CD14-positive monocyte (primary cell): ENCODE data around the gene SLAMF7. TPM values are rescaled to one million over a fixed set of nuclear protein-coding genes. Genes with fewer than 3 reads are reported as not detected.

Experiments
- DNase-seq, 3 donors: peaks; one replicate each; pipeline ENCODE4 v3.0.0-alpha.2; 2011 to 2022
- H2AFZ ChIP-seq: 2 replicates; pipeline ENCODE4 v1.6.0; 2012; ENCODE audit warnings: mild to moderate bottlenecking, low read depth, low read length, inconsistent platforms; ENCODE audit not compliant: insufficient read depth, poor library complexity, severe bottlenecking
- H3K27ac ChIP-seq, 2 donors: 1 replicate in 1 of 2; 2 replicates in 1 of 2; pipeline ENCODE4 v1.5.1; 2012 to 2013; ENCODE audit warnings: low read length in 2 of 2, control low read depth in 1 of 2, inconsistent platforms in 1 of 2, low read depth in 1 of 2, mild to moderate bottlenecking in 1 of 2
- H3K27me3 ChIP-seq, 2 donors: one replicate each; pipeline versions ENCODE4 v1.6.0 to v1.6.1; 2011 to 2013; ENCODE audit warnings: low read length in 2 of 2; ENCODE audit not compliant: control insufficient read depth in 2 of 2, insufficient read depth in 2 of 2
- H3K36me3 ChIP-seq, 2 donors: replicated peaks in 1 of 2; 1 replicate in 1 of 2; 2 replicates in 1 of 2; pipeline versions ENCODE4 v1.5.1 to v1.6.1; 2012 to 2013; ENCODE audit warnings: low read length in 2 of 2, control low read depth in 1 of 2, inconsistent platforms in 1 of 2, mild to moderate bottlenecking in 1 of 2; ENCODE audit not compliant: insufficient read depth in 2 of 2, control insufficient read depth in 1 of 2
- H3K4me1 ChIP-seq, 2 donors: 1 replicate in 1 of 2; 2 replicates in 1 of 2; pipeline versions ENCODE4 v1.5.1 to v1.6.1; 2012 to 2013; ENCODE audit warnings: low read length in 2 of 2, control low read depth in 1 of 2, inconsistent platforms in 1 of 2, mild to moderate bottlenecking in 1 of 2, moderate library complexity in 1 of 2; ENCODE audit not compliant: insufficient read depth in 2 of 2, control insufficient read depth in 1 of 2
- H3K4me2 ChIP-seq: replicated peaks from 2 replicates; pipeline ENCODE3; 2012; ENCODE audit warnings: low read length, moderate library complexity, mild to moderate bottlenecking; ENCODE audit not compliant: poor library complexity, severe bottlenecking; ENCODE audit errors: extremely low read depth
- H3K4me3 ChIP-seq, 3 experiments: fragments of 200-600 bp in 1 of 3; sonication (generic) in 1 of 3; replicated peaks in 1 of 3; 1 replicate in 2 of 3; 2 replicates in 1 of 3; pipeline ENCODE4 v1.5.1; 2011 to 2013; ENCODE audit warnings: low read length in 3 of 3, mild to moderate bottlenecking in 3 of 3, control low read depth in 2 of 3, low read depth in 2 of 3, inconsistent platforms in 1 of 3, moderate library complexity in 1 of 3
- H3K79me2 ChIP-seq: 2 replicates; pipeline ENCODE4 v1.6.0; 2012; ENCODE audit warnings: mild to moderate bottlenecking, control low read depth, inconsistent platforms, low read length, moderate library complexity; ENCODE audit not compliant: insufficient read depth
- H3K9ac ChIP-seq: 2 replicates; pipeline ENCODE4 v1.6.0; 2017; ENCODE audit warnings: low read length, mild to moderate bottlenecking; ENCODE audit not compliant: insufficient read depth, poor library complexity, severe bottlenecking
- H3K9me3 ChIP-seq, 2 donors: replicated peaks in 1 of 2; 1 replicate in 1 of 2; 2 replicates in 1 of 2; pipeline versions ENCODE4 v1.5.1 to v1.6.1; 2012 to 2013; ENCODE audit warnings: low read length in 2 of 2, control low read depth in 1 of 2; ENCODE audit not compliant: control insufficient read depth in 1 of 2, insufficient read depth in 1 of 2
- H4K20me1 ChIP-seq: 2 replicates; pipeline ENCODE4 v1.6.0; 2012; ENCODE audit warnings: mild to moderate bottlenecking, low read length, control low read depth, moderate library complexity; ENCODE audit not compliant: insufficient read depth
- H3K27ac Mint-ChIP-seq, 7 donors: one replicate each; pipeline ENCODE4 v1.8.0; 2020; ENCODE audit warnings: mild to moderate bottlenecking in 7 of 7, mixed read lengths in 7 of 7, moderate library complexity in 6 of 7, inconsistent platforms in 2 of 7
- H3K27me3 Mint-ChIP-seq, 3 donors: one replicate each; pipeline ENCODE4 v1.8.0; 2021 to 2022; ENCODE audit warnings: low read depth in 3 of 3, mild to moderate bottlenecking in 3 of 3, mixed read lengths in 3 of 3, moderate library complexity in 3 of 3, inconsistent platforms in 1 of 3
- H3K36me3 Mint-ChIP-seq, 2 donors: one replicate each; pipeline ENCODE4 v1.8.0; 2020; ENCODE audit warnings: mixed read lengths in 2 of 2, inconsistent platforms in 1 of 2, mild to moderate bottlenecking in 1 of 2
- H3K4me1 Mint-ChIP-seq: one replicate; pipeline ENCODE4 v1.8.0; 2020; ENCODE audit warnings: mild to moderate bottlenecking, mixed read lengths
- H3K4me3 Mint-ChIP-seq, 2 donors: one replicate each; pipeline ENCODE4 v1.8.0; 2020; ENCODE audit warnings: mild to moderate bottlenecking in 2 of 2, mixed read lengths in 2 of 2, moderate library complexity in 1 of 2
- H3K9me3 Mint-ChIP-seq, 7 donors: one replicate each; pipeline ENCODE4 v1.8.0; 2020 to 2022; ENCODE audit warnings: mixed read lengths in 7 of 7, mild to moderate bottlenecking in 6 of 7, moderate library complexity in 6 of 7, inconsistent platforms in 2 of 7
- CTCF ChIP-seq: fragments of 200-600 bp; IDR thresholded peaks from one replicate; pipeline ENCODE4 v1.8.0; 2022; ENCODE audit warnings: antibody characterized with exemption, mild to moderate bottlenecking
- WGBS: methylation state at CpG from one replicate; pipeline ENCODE4 v1.1.5; 2013; ENCODE audit warnings: missing lambda C conversion rate; ENCODE audit not compliant: insufficient coverage; 5-methylcytosine and 5-hydroxymethylcytosine counted together
- intact Hi-C, 2 donors: fragments of 100-400 bp; cut with micrococcal nuclease; formaldehyde crosslinking; loops; one replicate each; pipeline versions ENCODE4 v1.15.0 to v1.15.1; 2023
- polyA plus RNA-seq, 3 donors: library from polyadenylated mRNA; depleted of rRNA in 1 of 3; unstranded in 2 of 3; stranded (reverse) in 1 of 3; fragments of 300-500 nt in 2 of 3; fragments of >200 nt in 1 of 3; fragmentation: Illumina TruSeq in 2 of 3; gene quantifications; 1 replicate in 2 of 3; 2 replicates in 1 of 3; pipeline ENCODE4 v1.2.3, GENCODE V29; 2012 to 2021

SLAMF7 gene
- polyA plus RNA-seq, 3 donors: 15.4 to 16.0 (median 15.8) TPM

GRCh38 chr1:160744852-160745520, 5.9 kb downstream of the SLAMF7 start:
- Mint-ChIP-seq H3K4me1 (peaks cover 68% of the 10 kb centered on the region), H3K27ac (peak overlapping the region in 2 of 7 donors; percentile 29 to 68)

GRCh38 chr1:160745551-160745950, 6.5 kb downstream of the SLAMF7 start:
- no peaks in the 10 kb centered on the region for H3K36me3 ChIP-seq
- no peaks in the 10 kb centered on the region for H3K27me3 ChIP-seq
- peaks cover 64 to 65% of the 10 kb centered on the region in 2 donors for H3K4me1 ChIP-seq
- Mint-ChIP-seq H3K4me3 (no peak overlapping the region), H3K27ac (no peak overlapping the region), H3K36me3 (peaks cover 4 to 8% of the 10 kb centered on the region in 2 donors), H3K27me3 (peaks cover under 1 to 2% (median 1%) of the 10 kb centered on the region in 3 donors), H3K9me3 (peaks cover 0 to 1% (median 0%) of the 10 kb centered on the region in 7 donors), H3K4me1 (peaks cover 64% of the 10 kb centered on the region)
- no CpG with 5 or more reads among the region's 1 CpG for WGBS
- DNase-seq: no peak
- no peaks in the 10 kb centered on the region for H3K79me2 ChIP-seq
- H4K20me1 ChIP-seq: no peaks in the 10 kb centered on the region
- no peak overlapping the region for H3K27ac ChIP-seq
- intact Hi-C loops: no loop called here
- no peak for TF ChIP-seq CTCF
- no peak overlapping the region for H3K4me2 ChIP-seq
- H3K4me3 ChIP-seq: no peak overlapping the region
- H2AFZ ChIP-seq: no peak overlapping the region
- no peaks in the 10 kb centered on the region for H3K9me3 ChIP-seq
- H3K9ac ChIP-seq: no peak overlapping the region

More at GRCh38 chr1:160744852-160745520, 5.9 kb downstream of the SLAMF7 start:
- Histone ChIP-seq H2AFZ (no peak overlapping the region), H3K9ac (no peak overlapping the region), H3K4me3 (no peak overlapping the region), H3K4me1 (peaks cover 68 to 70% of the 10 kb centered on the region in 2 donors), H3K9me3 (no peaks in the 10 kb centered on the region), H3K27ac (no peak overlapping the region), H4K20me1 (no peaks in the 10 kb centered on the region), H3K79me2 (no peaks in the 10 kb centered on the region), H3K36me3 (no peaks in the 10 kb centered on the region), H3K27me3 (no peaks in the 10 kb centered on the region), H3K4me2 (no peak overlapping the region)
- WGBS: 88% methylated on average over 2 of the region's 5 CpGs
- intact Hi-C loops: loop anchor here in 1 of 2 donors (5.0 kb wide), 1 partner anchor 38 kb away; no protein-coding TSS in a partner anchor
- peaks cover 0 to 3% of the 10 kb centered on the region in 2 donors for H3K36me3 Mint-ChIP-seq
- peaks cover 0 to 1% (median 0%) of the 10 kb centered on the region in 7 donors for H3K9me3 Mint-ChIP-seq
- no peak overlapping the region for H3K4me3 Mint-ChIP-seq
- DNase-seq: no peak
- no peak for TF ChIP-seq CTCF
- H3K27me3 Mint-ChIP-seq: peaks cover 0 to 2% (median 1%) of the 10 kb centered on the region in 3 donors
